Calu3 (cell line): ENCODE data around the gene ARL14EP. TPM values are rescaled to one million over a fixed set of nuclear protein-coding genes. Genes with fewer than 3 reads are reported as not detected.

Experiments used
- BruUV-seq: library from RNA; stranded (reverse); fragments of 400-500 nt; replicated peaks from 2 replicates; lab custom pipeline; 2021; lab: Mats Ljungman, UMichigan
- CTCF ChIA-PET: fragments of 300-600 bp; sonication (Branson Sonifier 250); formaldehyde crosslinking; loops from one replicate; lab custom pipeline; 2022; ENCODE audit warnings: antibody characterized with exemption; lab: Charles Lee
- DNase-seq: peaks from one replicate; pipeline ENCODE4 v3.0.0; 2022
- H3K27ac Mint-ChIP-seq: one replicate; pipeline ENCODE4 v1.8.0; 2022; ENCODE audit warnings: mixed read lengths; ENCODE audit not compliant: unreplicated experiment
- H3K27me3 Mint-ChIP-seq: one replicate; pipeline ENCODE4 v1.8.0; 2022; ENCODE audit warnings: mixed read lengths; ENCODE audit not compliant: unreplicated experiment
- H3K36me3 Mint-ChIP-seq: one replicate; pipeline ENCODE4 v1.8.0; 2022; ENCODE audit warnings: mild to moderate bottlenecking, moderate library complexity, mixed read lengths; ENCODE audit not compliant: insufficient read depth, unreplicated experiment
- H3K4me1 Mint-ChIP-seq: one replicate; pipeline ENCODE4 v1.8.0; 2022; ENCODE audit warnings: mild to moderate bottlenecking, low read depth, mixed read lengths; ENCODE audit not compliant: unreplicated experiment
- H3K4me3 Mint-ChIP-seq: one replicate; pipeline ENCODE4 v1.8.0; 2022; ENCODE audit warnings: mild to moderate bottlenecking, low read depth, moderate library complexity, mixed read lengths; ENCODE audit not compliant: unreplicated experiment
- H3K9me3 Mint-ChIP-seq: one replicate; pipeline ENCODE4 v1.8.0; 2022; ENCODE audit warnings: low read depth, mixed read lengths; ENCODE audit not compliant: unreplicated experiment
- intact Hi-C: fragments of 100-400 bp; cut with micrococcal nuclease; formaldehyde crosslinking; loops from one replicate; pipeline ENCODE4 v1.10.0; 2022; ENCODE audit not compliant: unreplicated experiment
- total RNA-seq: library from RNA; stranded (reverse); gene quantifications from 2 replicates; pipeline ENCODE4 v1.2.3, GENCODE V29; 2022
- TF ChIP-seq, protein P1 (sequence below): fragments of 200-600 bp; IDR thresholded peaks from one replicate; pipeline ENCODE4 v1.8.0; 2022; ENCODE audit warnings: antibody characterized with exemption; ENCODE audit not compliant: unreplicated experiment

The ARL14EP gene
- total RNA-seq, 1 experiment from 2014 or later = 17.6 TPM

DNA sequence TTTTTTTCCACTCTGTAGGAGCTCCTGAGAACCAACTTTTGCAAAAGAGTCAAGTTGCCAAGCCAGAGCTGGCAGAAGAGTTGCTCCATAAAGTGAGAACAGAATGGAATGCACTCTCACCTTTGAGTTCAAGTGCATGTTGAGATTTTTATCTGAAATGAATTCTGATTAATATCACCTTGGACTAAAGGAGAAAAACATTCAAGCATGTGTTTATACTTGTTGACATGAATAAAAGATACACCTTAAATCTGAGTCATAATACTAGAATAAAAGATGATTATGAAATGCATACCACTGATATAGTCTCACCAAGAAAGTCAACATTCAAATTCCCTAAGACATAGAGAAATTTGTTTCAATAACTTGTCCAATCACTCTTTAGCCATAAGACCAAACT, 37.8 kb downstream of the ARL14EP start:
- intact Hi-C loops = no loop called here
- Mint-ChIP-seq H3K27me3 (peaks cover 30% of the 10 kb centered on the region), H3K4me3 (no peak overlapping the region), H3K36me3 (no peaks in the 10 kb centered on the region), H3K4me1 (no peaks in the 10 kb centered on the region), H3K27ac (no peak overlapping the region), H3K9me3 (no peaks in the 10 kb centered on the region)
- TF ChIP-seq, protein P1, sequence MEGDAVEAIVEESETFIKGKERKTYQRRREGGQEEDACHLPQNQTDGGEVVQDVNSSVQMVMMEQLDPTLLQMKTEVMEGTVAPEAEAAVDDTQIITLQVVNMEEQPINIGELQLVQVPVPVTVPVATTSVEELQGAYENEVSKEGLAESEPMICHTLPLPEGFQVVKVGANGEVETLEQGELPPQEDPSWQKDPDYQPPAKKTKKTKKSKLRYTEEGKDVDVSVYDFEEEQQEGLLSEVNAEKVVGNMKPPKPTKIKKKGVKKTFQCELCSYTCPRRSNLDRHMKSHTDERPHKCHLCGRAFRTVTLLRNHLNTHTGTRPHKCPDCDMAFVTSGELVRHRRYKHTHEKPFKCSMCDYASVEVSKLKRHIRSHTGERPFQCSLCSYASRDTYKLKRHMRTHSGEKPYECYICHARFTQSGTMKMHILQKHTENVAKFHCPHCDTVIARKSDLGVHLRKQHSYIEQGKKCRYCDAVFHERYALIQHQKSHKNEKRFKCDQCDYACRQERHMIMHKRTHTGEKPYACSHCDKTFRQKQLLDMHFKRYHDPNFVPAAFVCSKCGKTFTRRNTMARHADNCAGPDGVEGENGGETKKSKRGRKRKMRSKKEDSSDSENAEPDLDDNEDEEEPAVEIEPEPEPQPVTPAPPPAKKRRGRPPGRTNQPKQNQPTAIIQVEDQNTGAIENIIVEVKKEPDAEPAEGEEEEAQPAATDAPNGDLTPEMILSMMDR = no peak
- no TSS peak for BruUV-seq
- no peak for DNase-seq
- CTCF ChIA-PET = no interaction called here

DNA sequence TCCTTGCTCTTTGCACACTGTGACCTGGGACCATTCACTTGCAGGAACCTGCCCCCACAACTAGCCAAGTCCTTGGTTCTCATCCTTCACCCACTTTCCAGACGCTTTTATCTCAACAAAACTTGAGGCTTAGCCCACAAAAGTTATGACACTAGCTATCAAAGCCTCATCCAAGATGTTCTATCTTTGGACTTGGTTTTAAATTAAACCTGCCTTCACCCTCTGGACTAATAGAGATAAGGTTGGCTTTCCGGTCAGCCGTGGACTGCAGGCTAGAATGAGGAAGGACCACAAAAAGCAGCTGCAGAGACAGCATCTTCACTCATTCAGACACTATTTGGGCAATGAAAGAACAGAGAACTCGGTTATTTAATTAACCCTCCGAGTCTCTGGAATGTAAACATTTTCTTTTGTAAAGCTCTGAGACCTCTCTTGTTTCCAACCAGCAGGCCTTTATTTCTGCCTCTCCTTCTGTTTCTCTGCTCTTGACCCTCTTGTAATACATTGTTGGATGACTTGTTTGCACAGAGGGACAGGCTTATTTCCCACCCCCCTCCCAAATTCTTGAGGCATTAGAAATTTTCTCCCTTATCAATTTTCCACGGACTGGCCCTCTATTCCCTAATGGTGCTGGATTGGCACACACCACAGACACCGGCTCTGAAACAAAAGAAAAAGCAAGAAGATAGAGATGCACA, 41.4 kb downstream of the ARL14EP start:
- Mint-ChIP-seq H3K4me1 (no peaks in the 10 kb centered on the region), H3K27me3 (peaks cover 24% of the 10 kb centered on the region), H3K9me3 (no peaks in the 10 kb centered on the region), H3K4me3 (no peak overlapping the region), H3K36me3 (no peaks in the 10 kb centered on the region), H3K27ac (no peak overlapping the region)
- TF ChIP-seq, protein P1 = no peak
- no TSS peak for BruUV-seq
- no peak for DNase-seq
- intact Hi-C loops = no loop called here
- CTCF ChIA-PET = interaction anchor here (0.6 to 0.9 kb wide), 2 partner anchors 12 to 1338 kb away, joined by 3 read pairs; no protein-coding TSS in a partner anchor

DNA sequence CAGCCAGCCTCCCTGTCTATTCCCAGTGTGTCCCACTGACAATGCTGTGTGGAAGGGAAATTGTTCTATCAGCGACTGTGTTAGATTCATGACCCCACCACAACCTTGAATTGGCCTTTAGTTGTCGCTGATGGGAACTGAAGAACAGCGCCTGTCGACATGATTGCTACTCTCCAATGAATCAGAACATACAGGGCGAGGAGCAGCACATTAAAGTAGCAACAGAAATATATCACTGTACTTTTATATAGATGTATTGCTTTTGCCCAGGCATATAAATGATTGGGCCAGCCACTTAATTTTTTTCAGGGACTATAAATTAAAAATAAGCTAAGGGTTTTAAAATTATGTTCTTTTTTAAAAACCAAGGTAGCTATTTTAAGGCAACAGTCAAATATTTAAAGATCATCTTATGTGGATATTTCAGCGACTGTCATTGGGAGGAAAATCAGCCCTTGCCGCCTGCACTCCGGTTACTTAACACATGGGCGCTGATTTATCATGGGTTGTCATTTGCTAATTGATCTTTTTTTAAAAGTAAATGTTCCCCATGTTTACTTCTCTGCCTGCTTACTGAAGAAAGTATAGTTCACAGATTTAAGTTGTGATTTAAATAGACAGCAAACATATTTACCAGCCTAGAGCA, 42.1 kb downstream of the ARL14EP start:
- H3K9me3 Mint-ChIP-seq = no peaks in the 10 kb centered on the region
- no TSS peak for BruUV-seq
- no peaks in the 10 kb centered on the region for H3K4me1 Mint-ChIP-seq
- H3K4me3 Mint-ChIP-seq = no peak overlapping the region
- TF ChIP-seq, protein P1 = no peak
- no peak overlapping the region for H3K27ac Mint-ChIP-seq
- H3K36me3 Mint-ChIP-seq = no peaks in the 10 kb centered on the region
- CTCF ChIA-PET = interaction anchor here (0.9 kb wide), 1 partner anchor 11 kb away, joined by 3 read pairs; no protein-coding TSS in a partner anchor
- no peak for DNase-seq
- intact Hi-C loops = no loop called here
- H3K27me3 Mint-ChIP-seq = peaks cover 22% of the 10 kb centered on the region

DNA sequence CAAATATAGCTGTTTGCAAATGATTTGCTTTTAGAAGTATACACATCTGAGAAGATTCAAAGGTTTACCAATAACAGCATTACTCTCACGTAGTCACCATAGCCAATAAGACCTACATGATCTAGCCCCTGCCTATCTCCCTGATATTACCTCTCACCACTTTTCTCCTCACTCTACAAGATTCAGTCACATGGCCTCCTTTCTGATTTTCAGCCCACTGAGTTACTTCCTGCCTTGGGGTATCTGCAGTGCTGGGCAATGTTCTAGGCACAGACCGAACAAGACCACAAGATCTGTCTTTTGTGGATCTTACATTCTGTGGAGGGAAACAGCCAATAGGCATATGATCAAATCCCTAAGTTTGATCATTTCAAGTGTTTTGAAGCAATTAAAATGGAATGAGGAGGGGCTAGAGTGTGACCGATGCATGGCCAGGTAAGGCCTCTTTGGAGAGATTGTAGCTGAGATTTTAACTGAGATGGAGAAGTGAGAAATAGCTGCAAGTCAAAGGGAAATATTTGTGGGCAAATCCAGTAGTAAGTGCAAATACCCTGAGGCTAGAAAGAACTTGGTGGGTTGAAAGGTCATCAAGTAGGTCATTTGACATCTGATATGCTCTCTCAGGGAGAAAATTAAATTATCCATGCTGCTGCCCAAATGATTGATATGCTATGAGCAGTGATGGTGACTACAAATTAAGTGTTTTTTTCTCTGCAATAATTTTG, 43.1 kb downstream of the ARL14EP start:
- CTCF ChIA-PET = no interaction called here
- Mint-ChIP-seq H3K27me3 (peaks cover 22% of the 10 kb centered on the region), H3K4me3 (no peak overlapping the region), H3K4me1 (no peaks in the 10 kb centered on the region), H3K27ac (no peak overlapping the region), H3K9me3 (no peaks in the 10 kb centered on the region), H3K36me3 (no peaks in the 10 kb centered on the region)
- intact Hi-C loops = no loop called here
- DNase-seq = no peak
- no TSS peak for BruUV-seq
- TF ChIP-seq, protein P1 = no peak
